AG04449 (cell line): ENCODE results near the gene FNDC1.
A peak's percentile ranks its signal among the peaks of the same experiment; 100 is the strongest.

Experiments
- CTCF ChIA-PET: fragments of 350-600 bp; formaldehyde crosslinking; extraction: SDS; loops from one replicate; lab custom pipeline; 2021; ENCODE audit warnings: antibody characterized with exemption; lab: Yijun Ruan, JAX
- POLR2A ChIA-PET: fragments of 400-600, 350-600 bp; formaldehyde crosslinking; extraction: SDS; loops from one replicate; lab custom pipeline; 2020; ENCODE audit warnings: antibody characterized with exemption, inconsistent platforms; lab: Yijun Ruan, JAX
- DNase-seq: peaks from one replicate; pipeline ENCODE4 v3.0.0-alpha.2; 2010; ENCODE audit warnings: low read depth, low spot score
- H3K4me3 ChIP-seq: 2 replicates; pipeline ENCODE4 v1.5.1; 2011; ENCODE audit warnings: low read depth, mild to moderate bottlenecking, control low read depth, low read length
- CTCF ChIP-seq: IDR thresholded peaks from one replicate; pipeline ENCODE4 v1.5.1; 2011; ENCODE audit warnings: mild to moderate bottlenecking, moderate library complexity, low read length, control low read depth, inconsistent platforms; ENCODE audit not compliant: insufficient read depth; ENCODE audit errors: missing control alignments

FNDC1 gene

GRCh38 chr6:159249752-159250151, 80.6 kb downstream of the FNDC1 start:
- CTCF ChIA-PET = interaction anchor here (1.7 to 4.8 kb wide), 4 partner anchors 9 to 406 kb away, joined by 7 to 60 read pairs (median 41); no protein-coding TSS in a partner anchor
- no peak overlapping the region for H3K4me3 ChIP-seq
- no peak for TF ChIP-seq CTCF
- POLR2A ChIA-PET = no interaction called here
- no peak for DNase-seq

- DNase-seq = no peak
- POLR2A ChIA-PET = no interaction called here
- CTCF ChIA-PET = interaction anchor here (1.7 to 4.8 kb wide), 4 partner anchors 8 to 405 kb away, joined by 7 to 60 read pairs (median 41); no protein-coding TSS in a partner anchor
- no peak for TF ChIP-seq CTCF
- no peak overlapping the region for H3K4me3 ChIP-seq
Observed at GRCh38 chr6:159250633-159251032, 81.4 kb downstream of the FNDC1 start.

- H3K4me3 ChIP-seq = no peak overlapping the region
- no peak for DNase-seq
- peak; percentile 26 for TF ChIP-seq CTCF
- ChIA-PET CTCF (interaction anchor here (0.7 to 4.8 kb wide), 35 partner anchors 9 to 734 kb away, joined by 3 to 60 read pairs (median 4); no protein-coding TSS in a partner anchor), POLR2A (no interaction called here)
Observed at GRCh38 chr6:159252955-159253508, 83.8 kb downstream of the FNDC1 start.

GRCh38 chr6:159254186-159254585, 85.0 kb downstream of the FNDC1 start:
- TF ChIP-seq CTCF = no peak
- no peak for DNase-seq
- H3K4me3 ChIP-seq = no peak overlapping the region
- POLR2A ChIA-PET = no interaction called here
- CTCF ChIA-PET = interaction anchor here (1.1 to 2.9 kb wide), 4 partner anchors 12 to 341 kb away, joined by 3 to 15 read pairs (median 6); no protein-coding TSS in a partner anchor

- H3K4me3 ChIP-seq = no peak overlapping the region
- DNase-seq = no peak
- no peak for TF ChIP-seq CTCF
- ChIA-PET CTCF (interaction anchor here (0.9 to 1.3 kb wide), 3 partner anchors 26 to 353 kb away, joined by 3 read pairs; no protein-coding TSS in a partner anchor), POLR2A (no interaction called here)
Observed at GRCh38 chr6:159255434-159255951, 86.3 kb downstream of the FNDC1 start.

GRCh38 chr6:159256128-159256527, 86.9 kb downstream of the FNDC1 start:
- TF ChIP-seq CTCF = no peak
- H3K4me3 ChIP-seq = no peak overlapping the region
- CTCF ChIA-PET = interaction anchor here (1.4 kb wide), 1 partner anchor 352 kb away, joined by 4 read pairs; no protein-coding TSS in a partner anchor
- POLR2A ChIA-PET = no interaction called here
- no peak for DNase-seq
